GM23338 (cell line): ENCODE measurements around the gene ASB9. TPM values are rescaled to one million over a fixed set of nuclear protein-coding genes. Genes with fewer than 3 reads are reported as not detected.

ENCODE experiments used
- ATAC-seq: fragments of 200-7000 bp; cut with Tn5 transposase; 3 replicates; pipeline ENCODE4 v1.9.1; 2020
- DNase-seq: peaks from one replicate; pipeline ENCODE4 v3.0.0-alpha.2; 2015; ENCODE audit warnings: low spot score
- H2AFZ ChIP-seq: fragments of 200-600 bp; sonication (generic); 2 replicates; pipeline ENCODE4 v1.8.0; 2016; ENCODE audit warnings: antibody characterized with exemption, mild to moderate bottlenecking, moderate library complexity
- H3F3A ChIP-seq: fragments of 200-600 bp; sonication (generic); replicated peaks from 2 replicates; pipeline ENCODE4 v1.8.0; 2017; ENCODE audit warnings: antibody characterized with exemption, mixed run types, low read depth
- H3K27ac ChIP-seq: fragments of 200-600 bp; sonication (generic); 2 replicates; pipeline ENCODE4 v1.6.1; 2016; ENCODE audit warnings: low read depth
- H3K27me3 ChIP-seq: fragments of 200-600 bp; sonication (generic); 2 replicates; pipeline ENCODE4 v1.8.0; 2016; ENCODE audit warnings: mild to moderate bottlenecking, mixed run types, moderate library complexity; ENCODE audit not compliant: insufficient read depth
- H3K36me3 ChIP-seq: fragments of 200-600 bp; sonication (generic); 2 replicates; pipeline ENCODE4 v1.8.0; 2016; ENCODE audit warnings: mild to moderate bottlenecking; ENCODE audit not compliant: insufficient read depth
- H3K4me1 ChIP-seq: fragments of 200-600 bp; sonication (generic); 2 replicates; pipeline ENCODE4 v1.8.0; 2016; ENCODE audit warnings: mild to moderate bottlenecking, moderate library complexity; ENCODE audit not compliant: insufficient read depth
- H3K4me2 ChIP-seq: fragments of 200-600 bp; sonication (generic); 2 replicates; pipeline ENCODE4 v1.7.1; 2017; ENCODE audit warnings: mixed run types
- H3K4me3 ChIP-seq: fragments of 200-600 bp; sonication (generic); 2 replicates; pipeline ENCODE4 v1.6.1; 2016; ENCODE audit warnings: mixed run types
- H3K79me2 ChIP-seq: fragments of 200-600 bp; sonication (generic); replicated peaks from 2 replicates; pipeline ENCODE4 v1.8.0; 2017; ENCODE audit warnings: mild to moderate bottlenecking; ENCODE audit not compliant: insufficient read depth
- H3K9me2 ChIP-seq: fragments of 200-600 bp; sonication (generic); 2 replicates; pipeline ENCODE4 v1.8.0; 2017; ENCODE audit not compliant: insufficient read depth
- H4K20me1 ChIP-seq: fragments of 200-600 bp; sonication (generic); replicated peaks from 2 replicates; pipeline ENCODE4 v1.8.0; 2017; ENCODE audit warnings: mild to moderate bottlenecking; ENCODE audit not compliant: insufficient read depth
- H3K27ac Mint-ChIP-seq: 2 replicates; pipeline ENCODE4 v1.8.0; 2020; ENCODE audit warnings: inconsistent platforms, mild to moderate bottlenecking, moderate library complexity, mixed read lengths
- H3K27me3 Mint-ChIP-seq: 3 replicates; pipeline ENCODE4 v1.8.0; 2022; ENCODE audit warnings: low read depth, mild to moderate bottlenecking, moderate library complexity, mixed read lengths, inconsistent platforms; ENCODE audit not compliant: insufficient read depth, poor library complexity
- H3K36me3 Mint-ChIP-seq: 3 replicates; pipeline ENCODE4 v1.8.0; 2021; ENCODE audit warnings: low read depth, mild to moderate bottlenecking, inconsistent platforms, moderate library complexity, mixed read lengths
- H3K4me1 Mint-ChIP-seq: 3 replicates; pipeline ENCODE4 v1.8.0; 2020; ENCODE audit warnings: mild to moderate bottlenecking, inconsistent platforms, mixed read lengths
- H3K4me3 Mint-ChIP-seq: 3 replicates; pipeline ENCODE4 v1.8.0; 2021; ENCODE audit warnings: moderate library complexity, mild to moderate bottlenecking, inconsistent platforms, mixed read lengths
- H3K9me3 Mint-ChIP-seq: 3 replicates; pipeline ENCODE4 v1.8.0; 2020; ENCODE audit warnings: moderate library complexity, mild to moderate bottlenecking, inconsistent platforms, mixed read lengths
- CREB1 ChIP-seq: fragments of 250-450 bp; sonication (Bioruptor Pico); IDR thresholded peaks from 2 replicates; pipeline ENCODE4 v1.5.0; 2020; ENCODE audit warnings: low read depth, mild to moderate bottlenecking, moderate library complexity
- ETS1 ChIP-seq: IDR thresholded peaks from 2 replicates; pipeline ENCODE4 v1.6.1; 2016; ENCODE audit warnings: antibody characterized with exemption
- EZH2 ChIP-seq: fragments of 200-600 bp; sonication (generic); IDR thresholded peaks from one replicate; pipeline ENCODE4 v1.8.0; 2017; ENCODE audit warnings: antibody characterized with exemption, mild to moderate bottlenecking, low read depth; ENCODE audit not compliant: unreplicated experiment
- NANOG ChIP-seq: IDR thresholded peaks from 2 replicates; pipeline ENCODE4 v1.6.1; 2016; ENCODE audit warnings: antibody characterized with exemption, borderline replicate concordance
- POLR2AphosphoS5 ChIP-seq: IDR thresholded peaks from 2 replicates; pipeline ENCODE4 v1.6.1; 2016; ENCODE audit warnings: antibody characterized with exemption, low read depth
- REST ChIP-seq: IDR thresholded peaks from one replicate; pipeline ENCODE4 v1.6.1; 2018; ENCODE audit warnings: antibody characterized with exemption; ENCODE audit not compliant: unreplicated experiment
- STAT1 ChIP-seq: IDR thresholded peaks from one replicate; pipeline ENCODE4 v1.6.1; 2016; ENCODE audit warnings: antibody characterized with exemption; ENCODE audit not compliant: unreplicated experiment
- ZNF331 ChIP-seq: fragments of 250-450 bp; sonication (Bioruptor Pico); IDR thresholded peaks from 2 replicates; pipeline ENCODE4 v1.5.0; 2020; ENCODE audit warnings: low read depth, mild to moderate bottlenecking, moderate library complexity
- ZNF462 ChIP-seq: fragments of 250-450 bp; sonication (Bioruptor Pico); IDR thresholded peaks from 2 replicates; pipeline ENCODE4 v1.5.0; 2020; ENCODE audit warnings: mild to moderate bottlenecking, moderate library complexity
- polyA plus RNA-seq: library from polyadenylated mRNA; unstranded; fragments of >200 nt; fragmentation: Nextera tagmentation; extraction: Ambion mirVana; gene quantifications from 2 replicates; pipeline ENCODE4 v1.2.1, GENCODE V29; 2016
- total RNA-seq: library from RNA; depleted of rRNA; stranded (reverse); fragments of >200 nt; shearing (Covaris generic); gene quantifications from 2 replicates; pipeline ENCODE4 v1.2.3, GENCODE V29; 2014

The ASB9 gene
- total and polyA plus RNA-seq, 2 experiments from 2014 or later, result 0.37 to 0.42 TPM

GRCh38 chrX:15245896-15246295 lies 24.0 kb downstream of the ASB9 start:
- Histone ChIP-seq H3K9me2 (no peaks in the 10 kb centered on the region), H3K4me3 (no peak overlapping the region), H2AFZ (no peak overlapping the region), H3K4me1 (no peaks in the 10 kb centered on the region), H3K36me3 (no peaks in the 10 kb centered on the region), H3F3A (no peaks in the 10 kb centered on the region), H3K79me2 (no peaks in the 10 kb centered on the region), H3K27me3 (no peaks in the 10 kb centered on the region), H3K27ac (no peak overlapping the region), H4K20me1 (no peaks in the 10 kb centered on the region), H3K4me2 (no peak overlapping the region)
- no peak for ATAC-seq
- no peak overlapping the region for H3K4me3 Mint-ChIP-seq
- no peak overlapping the region for H3K27ac Mint-ChIP-seq
- H3K4me1 Mint-ChIP-seq, result no peaks in the 10 kb centered on the region
- TF ChIP-seq POLR2AphosphoS5 (no peak), STAT1 (no peak), ZNF462 (CRISPR knock-in tag) (no peak), EZH2 (no peak), ZNF331 (CRISPR knock-in tag) (no peak), CREB1 (CRISPR knock-in tag) (no peak), NANOG (no peak), REST (no peak), ETS1 (no peak)
- no peaks in the 10 kb centered on the region for H3K36me3 Mint-ChIP-seq
- H3K27me3 Mint-ChIP-seq, result no peaks in the 10 kb centered on the region
- no peaks in the 10 kb centered on the region for H3K9me3 Mint-ChIP-seq
- no peak for DNase-seq
